Keratinocyte (primary cell): ENCODE measurements around the gene SLC9A7. TPM values are rescaled to one million over a fixed set of nuclear protein-coding genes. Genes with fewer than 3 reads are reported as not detected.

ENCODE experiments used
- DNase-seq: peaks from one replicate; pipeline ENCODE4 v3.0.0-alpha.2; 2011; ENCODE audit warnings: low read depth, missing footprints, low spot score
- FAIRE-seq: peaks from 2 replicates; lab custom pipeline; 2011; peaks lifted over from hg19 to GRCh38; lab: Jason Lieb, UNC
- H2AFZ ChIP-seq: 2 replicates; pipeline ENCODE4 v1.6.0; 2012; ENCODE audit warnings: low read length, control low read depth, inconsistent platforms; ENCODE audit not compliant: control insufficient read depth
- H3K27ac ChIP-seq: 2 replicates; pipeline ENCODE4 v1.5.1; 2011; ENCODE audit warnings: low read length; ENCODE audit not compliant: control insufficient read depth, insufficient read depth
- H3K27me3 ChIP-seq: 3 replicates; pipeline ENCODE4 v1.6.0; 2011; ENCODE audit warnings: low read length; ENCODE audit not compliant: control insufficient read depth, insufficient read depth; ENCODE audit errors: extremely low read depth
- H3K36me3 ChIP-seq, 2 experiments: 2 replicates in 1 of 2; 3 replicates in 1 of 2; pipeline ENCODE4 v1.5.1; 2011; ENCODE audit warnings: low read length in 2 of 2, mild to moderate bottlenecking in 1 of 2; ENCODE audit not compliant: control insufficient read depth in 2 of 2, insufficient read depth in 2 of 2; ENCODE audit errors: extremely low read depth in 1 of 2
- H3K4me1 ChIP-seq: 3 replicates; pipeline ENCODE4 v1.5.1; 2011; ENCODE audit warnings: low read length; ENCODE audit not compliant: control insufficient read depth, insufficient read depth; ENCODE audit errors: extremely low read depth
- H3K4me2 ChIP-seq: 3 replicates; pipeline ENCODE4 v1.6.0; 2011; ENCODE audit warnings: low read depth, low read length; ENCODE audit not compliant: control insufficient read depth, insufficient read depth; ENCODE audit errors: extremely low read depth
- H3K4me3 ChIP-seq, 3 experiments: fragments of 200-600 bp in 1 of 3; sonication (generic) in 1 of 3; 2 replicates in 2 of 3; 3 replicates in 1 of 3; pipeline ENCODE4 v1.5.1; 2011 to 2016; ENCODE audit warnings: low read length in 3 of 3, mild to moderate bottlenecking in 3 of 3, control low read depth in 2 of 3, inconsistent platforms in 1 of 3, low read depth in 1 of 3, mixed read lengths in 1 of 3, mixed run types in 1 of 3, moderate library complexity in 1 of 3; ENCODE audit not compliant: control insufficient read depth in 2 of 3, insufficient read depth in 2 of 3; ENCODE audit errors: extremely low read depth in 1 of 3
- H3K79me2 ChIP-seq: 2 replicates; pipeline ENCODE4 v1.6.0; 2012; ENCODE audit warnings: low read length; ENCODE audit not compliant: control insufficient read depth, insufficient read depth
- H3K9ac ChIP-seq: 3 replicates; pipeline ENCODE4 v1.6.0; 2011; ENCODE audit warnings: low read length; ENCODE audit not compliant: control insufficient read depth, insufficient read depth; ENCODE audit errors: extremely low read depth
- H3K9me1 ChIP-seq: 3 replicates; pipeline ENCODE4 v1.6.0; 2011; ENCODE audit warnings: low read length; ENCODE audit not compliant: control insufficient read depth, insufficient read depth; ENCODE audit errors: extremely low read depth
- H3K9me3 ChIP-seq: 2 replicates; pipeline ENCODE4 v1.5.1; 2012; ENCODE audit warnings: low read depth, low read length; ENCODE audit not compliant: control insufficient read depth
- H4K20me1 ChIP-seq: 3 replicates; pipeline ENCODE4 v1.6.0; 2011; ENCODE audit warnings: low read length; ENCODE audit not compliant: control insufficient read depth, insufficient read depth; ENCODE audit errors: extremely low read depth
- CTCF ChIP-seq, 3 experiments: IDR thresholded peaks in 1 of 3; conservative IDR thresholded peaks in 1 of 3; optimal IDR thresholded peaks in 1 of 3; 2 replicates in 2 of 3; 3 replicates in 1 of 3; pipeline versions ENCODE3 to v1.5.1; 2011; ENCODE audit warnings: low read length in 3 of 3, mild to moderate bottlenecking in 3 of 3, moderate library complexity in 2 of 3, control low read depth in 1 of 3, inconsistent platforms in 1 of 3; ENCODE audit not compliant: insufficient read depth in 2 of 3; ENCODE audit errors: extremely low read depth in 1 of 3
- EZH2 ChIP-seq: IDR thresholded peaks from one replicate; pipeline ENCODE4 v1.6.1; 2012; ENCODE audit warnings: inconsistent platforms, mild to moderate bottlenecking, low read length, moderate library complexity
- dilution Hi-C: fragments of 300-500 bp; cut with MboI; formaldehyde crosslinking; loops from one replicate; pipeline ENCODE4 v1.7.0; 2020; ENCODE audit warnings: low sequenced_read_pairs; ENCODE audit not compliant: extremely low pct_ligation_motif_present
- polyA plus RNA-seq, 5 experiments: library from polyadenylated mRNA; depleted of rRNA in 3 of 5; stranded (reverse) in 3 of 5; stranded (forward) in 1 of 5; unstranded in 1 of 5; fragments of >200 nt; gene quantifications; 1 replicate in 1 of 5; 2 replicates in 3 of 5; 3 replicates in 1 of 5; pipeline versions ENCODE4 v1.2.1 to v1.2.3, GENCODE V29; 2011 to 2012; ENCODE audit warnings: missing spikeins in 2 of 5, low read depth in 1 of 5, low replicate concordance in 1 of 5

SLC9A7 gene
- polyA plus RNA-seq, 1 donor (not counting 4 experiments of a cell fraction or from before 2014, with no cell fraction given), result 8.1 TPM

GRCh38 chrX:46610070-46610658 is 148.8 kb downstream of the SLC9A7 start:
- TF ChIP-seq EZH2 (no peak), CTCF (optimal IDR thresholded peaks at IDR 0.05 in 1 of 3, IDR thresholded peaks at IDR 0.05 in 1 of 3, conservative IDR thresholded peaks at IDR 0.05 in 1 of 3; ENCODE audit: extremely low read depth in 1 of 3, insufficient read depth in 2 of 3, low read length in 3 of 3) (no peak)
- H4K20me1 ChIP-seq, result no peaks in the 10 kb centered on the region
- H3K9ac ChIP-seq, result no peak overlapping the region
- H3K4me2 ChIP-seq, result no peak overlapping the region
- no peaks in the 10 kb centered on the region for H3K9me1 ChIP-seq
- H3K27ac ChIP-seq, result no peak overlapping the region
- H3K9me3 ChIP-seq, result no peaks in the 10 kb centered on the region
- DNase-seq (no peak), FAIRE-seq (no peak)
- no peaks in the 10 kb centered on the region for H3K36me3 ChIP-seq
- H2AFZ ChIP-seq, result no peak overlapping the region
- no peaks in the 10 kb centered on the region for H3K4me1 ChIP-seq
- H3K27me3 ChIP-seq, result no peaks in the 10 kb centered on the region
- H3K4me3 ChIP-seq, result no peak overlapping the region
- no peaks in the 10 kb centered on the region for H3K79me2 ChIP-seq
- dilution Hi-C loops, result no loop called here

- no peaks in the 10 kb centered on the region for H3K27me3 ChIP-seq
- dilution Hi-C loops, result no loop called here
Measured at GRCh38 chrX:46607916-46608315, 151.0 kb downstream of the SLC9A7 start.

More at GRCh38 chrX:46607916-46608315, 151.0 kb downstream of the SLC9A7 start:
- H3K9me1 ChIP-seq, result no peaks in the 10 kb centered on the region
- H2AFZ ChIP-seq, result no peak overlapping the region
- DNase-seq, result no peak
- FAIRE-seq, result no peak
- no peaks in the 10 kb centered on the region for H3K36me3 ChIP-seq
- no peaks in the 10 kb centered on the region for H3K9me3 ChIP-seq
- H3K4me3 ChIP-seq, result no peak overlapping the region
- no peak overlapping the region for H3K27ac ChIP-seq
- no peak overlapping the region for H3K9ac ChIP-seq
- H3K79me2 ChIP-seq, result no peaks in the 10 kb centered on the region
- no peaks in the 10 kb centered on the region for H4K20me1 ChIP-seq
- no peaks in the 10 kb centered on the region for H3K4me1 ChIP-seq
- H3K4me2 ChIP-seq, result no peak overlapping the region
- no peak for TF ChIP-seq EZH2
- TF ChIP-seq CTCF (optimal IDR thresholded peaks at IDR 0.05 in 1 of 3, IDR thresholded peaks at IDR 0.05 in 1 of 3, conservative IDR thresholded peaks at IDR 0.05 in 1 of 3; ENCODE audit: extremely low read depth in 1 of 3, insufficient read depth in 2 of 3, low read length in 3 of 3), result no peak
